AG04449 (cell line): ENCODE results near the gene C9orf152.
"Not testable (repeated sequence)": the region's sequence is repeated elsewhere in the genome, so short reads cannot be mapped to it uniquely, and the experiment has no call there.

Experiments used
- CTCF ChIA-PET: fragments of 350-600 bp; formaldehyde crosslinking; extraction: SDS; loops from one replicate; lab custom pipeline; 2021; ENCODE audit warnings: antibody characterized with exemption; lab: Yijun Ruan, JAX
- POLR2A ChIA-PET: fragments of 400-600, 350-600 bp; formaldehyde crosslinking; extraction: SDS; loops from one replicate; lab custom pipeline; 2020; ENCODE audit warnings: antibody characterized with exemption, inconsistent platforms; lab: Yijun Ruan, JAX
- DNase-seq: peaks from one replicate; pipeline ENCODE4 v3.0.0-alpha.2; 2010; ENCODE audit warnings: low read depth, low spot score
- H3K4me3 ChIP-seq: 2 replicates; pipeline ENCODE4 v1.5.1; 2011; ENCODE audit warnings: low read depth, mild to moderate bottlenecking, control low read depth, low read length
- TF ChIP-seq, protein P1 (sequence below): IDR thresholded peaks from one replicate; pipeline ENCODE4 v1.5.1; 2011; ENCODE audit warnings: mild to moderate bottlenecking, moderate library complexity, low read length, control low read depth, inconsistent platforms; ENCODE audit not compliant: insufficient read depth; ENCODE audit errors: missing control alignments

C9orf152 gene

DNA sequence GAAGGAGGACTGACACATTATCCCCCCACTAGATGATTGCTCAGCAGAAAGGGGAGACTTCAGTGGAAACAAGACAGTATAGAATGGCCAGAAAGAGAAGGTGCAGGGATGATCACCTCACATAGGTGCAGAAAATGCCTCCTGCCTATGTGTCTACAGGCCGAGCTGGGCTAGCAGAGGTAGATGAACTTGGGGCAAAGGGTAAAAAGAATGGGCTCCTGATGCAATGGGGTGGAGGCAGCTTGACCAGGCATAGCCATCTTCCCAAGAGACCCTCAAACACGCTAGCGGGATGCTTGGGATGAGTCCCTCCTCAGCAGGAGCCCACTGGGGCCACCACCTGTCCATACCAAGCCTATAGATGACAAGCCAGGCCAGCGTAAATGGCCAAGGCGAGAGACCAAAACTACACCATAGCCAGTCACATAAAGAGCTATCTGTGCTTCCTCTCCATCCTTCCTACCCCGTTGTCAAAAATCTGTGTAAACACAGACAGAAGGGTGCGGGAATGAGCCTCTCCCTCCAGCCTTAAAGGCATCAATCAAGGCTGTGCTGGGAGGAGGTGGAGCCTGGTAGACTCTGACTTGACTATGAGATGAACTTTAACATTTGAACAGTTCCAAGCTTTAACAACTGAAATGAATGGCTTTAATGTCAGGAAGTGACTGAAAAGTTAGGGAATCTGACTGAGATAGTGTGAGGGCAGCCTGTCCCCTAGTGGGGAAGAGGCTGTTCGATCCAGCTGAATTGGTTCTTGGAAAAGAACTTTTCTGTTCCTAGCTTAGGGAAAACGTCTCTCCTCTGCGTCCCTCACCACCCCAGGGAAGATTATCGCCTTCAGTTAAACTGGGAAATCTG, 10.4 kb downstream of the C9orf152 start:
- no peak overlapping the region for H3K4me3 ChIP-seq
- TF ChIP-seq, protein P1, sequence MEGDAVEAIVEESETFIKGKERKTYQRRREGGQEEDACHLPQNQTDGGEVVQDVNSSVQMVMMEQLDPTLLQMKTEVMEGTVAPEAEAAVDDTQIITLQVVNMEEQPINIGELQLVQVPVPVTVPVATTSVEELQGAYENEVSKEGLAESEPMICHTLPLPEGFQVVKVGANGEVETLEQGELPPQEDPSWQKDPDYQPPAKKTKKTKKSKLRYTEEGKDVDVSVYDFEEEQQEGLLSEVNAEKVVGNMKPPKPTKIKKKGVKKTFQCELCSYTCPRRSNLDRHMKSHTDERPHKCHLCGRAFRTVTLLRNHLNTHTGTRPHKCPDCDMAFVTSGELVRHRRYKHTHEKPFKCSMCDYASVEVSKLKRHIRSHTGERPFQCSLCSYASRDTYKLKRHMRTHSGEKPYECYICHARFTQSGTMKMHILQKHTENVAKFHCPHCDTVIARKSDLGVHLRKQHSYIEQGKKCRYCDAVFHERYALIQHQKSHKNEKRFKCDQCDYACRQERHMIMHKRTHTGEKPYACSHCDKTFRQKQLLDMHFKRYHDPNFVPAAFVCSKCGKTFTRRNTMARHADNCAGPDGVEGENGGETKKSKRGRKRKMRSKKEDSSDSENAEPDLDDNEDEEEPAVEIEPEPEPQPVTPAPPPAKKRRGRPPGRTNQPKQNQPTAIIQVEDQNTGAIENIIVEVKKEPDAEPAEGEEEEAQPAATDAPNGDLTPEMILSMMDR = peak; percentile 25
- no peak for DNase-seq
- ChIA-PET CTCF (interaction anchor here (0.6 to 31.4 kb wide), 6 partner anchors 13 to 393 kb away, joined by 3 to 534 read pairs (median 9); partner anchors contain the start of gene C9orf152), POLR2A (no interaction called here)

GRCh38 chr9:110196084-110196499, 11.9 kb downstream of the C9orf152 start:
- POLR2A ChIA-PET, DNase-seq, H3K4me3 ChIP-seq: not testable (repeated sequence)
- CTCF ChIA-PET = interaction anchor here (0.8 to 31.4 kb wide), 3 partner anchors 12 to 295 kb away, joined by 3 to 534 read pairs (median 125); partner anchors contain the start of gene C9orf152

DNA sequence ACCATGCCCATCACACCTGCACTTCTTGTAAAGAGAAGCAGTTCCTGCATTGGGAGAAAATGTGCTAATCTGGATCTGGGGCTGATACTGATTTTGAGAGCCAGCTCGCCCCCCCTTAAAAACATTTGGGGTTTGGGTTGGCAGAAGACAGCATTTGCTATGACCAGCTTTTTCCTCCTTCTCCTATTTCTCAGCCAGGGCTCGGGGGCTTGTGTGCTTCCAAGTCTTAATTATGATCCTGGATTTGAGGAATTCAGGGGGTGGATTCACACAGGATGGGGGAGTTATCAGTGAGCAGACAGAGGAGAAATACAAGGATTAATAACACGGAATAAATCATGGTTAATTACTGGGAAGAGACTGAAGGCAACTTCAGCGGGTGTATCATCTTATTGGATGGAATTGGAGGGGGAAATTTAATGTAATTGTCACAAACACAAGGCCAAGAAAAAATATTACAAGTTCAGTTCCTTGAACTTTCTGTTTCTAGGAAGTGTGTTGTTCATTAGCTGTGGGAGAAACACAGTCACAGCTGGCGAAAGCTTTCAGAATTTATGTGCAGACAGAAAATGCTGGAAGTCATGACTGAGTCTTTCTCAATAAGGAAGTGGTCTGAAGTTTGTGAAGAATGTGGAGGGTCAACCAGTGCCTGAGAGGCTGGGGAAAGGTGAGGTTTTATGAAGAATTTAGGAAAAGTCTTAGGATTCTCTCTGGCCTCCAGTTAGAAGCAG, 15.3 kb downstream of the C9orf152 start:
- peak; percentile 71 for DNase-seq
- POLR2A ChIA-PET = no interaction called here
- CTCF ChIA-PET = interaction anchor here (1.9 to 31.4 kb wide), 3 partner anchors 8 to 289 kb away, joined by 7 to 534 read pairs (median 125); partner anchors contain the start of gene C9orf152

DNA sequence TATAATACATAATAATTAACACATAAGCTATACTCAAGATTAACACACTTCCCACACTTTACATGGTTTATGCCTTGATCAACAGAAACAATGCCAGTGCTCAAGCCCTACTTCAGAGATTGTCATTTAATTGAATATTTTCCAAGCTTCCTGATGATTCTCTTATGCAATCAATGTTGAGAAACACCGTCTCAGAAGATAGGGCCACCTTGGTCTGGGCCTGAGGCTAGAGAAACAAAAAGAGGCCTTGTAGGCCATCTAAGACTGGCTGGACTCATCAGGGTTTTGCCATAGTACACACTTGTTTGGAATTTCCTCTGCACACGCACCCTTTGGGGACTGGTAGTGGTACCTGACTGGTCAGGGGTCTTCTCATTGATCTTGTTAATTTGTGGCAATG, 16.3 kb downstream of the C9orf152 start:
- no peak overlapping the region for H3K4me3 ChIP-seq
- TF ChIP-seq, protein P1 = no peak
- DNase-seq = no peak
- POLR2A ChIA-PET = no interaction called here
- CTCF ChIA-PET = interaction anchor here (1.9 to 31.4 kb wide), 3 partner anchors 7 to 288 kb away, joined by 7 to 534 read pairs (median 125); partner anchors contain the start of gene C9orf152

More for the DNA sequence above, 15.3 kb downstream of the C9orf152 start:
- H3K4me3 ChIP-seq = no peak overlapping the region
- TF ChIP-seq, protein P1 = no peak

GRCh38 chr9:110189559-110190320, 18.2 kb downstream of the C9orf152 start:
- DNase-seq = no peak
- ChIA-PET CTCF (interaction anchor here (1.0 to 31.4 kb wide), 4 partner anchors 5 to 433 kb away, joined by 4 to 534 read pairs (median 125); partner anchors contain the start of gene C9orf152), POLR2A (no interaction called here)
- TF ChIP-seq, protein P1 = no peak
- no peak overlapping the region for H3K4me3 ChIP-seq

GRCh38 chr9:110188991-110189390, 19.0 kb downstream of the C9orf152 start:
- no peak overlapping the region for H3K4me3 ChIP-seq
- CTCF ChIA-PET = interaction anchor here (1.0 to 31.4 kb wide), 3 partner anchors 7 to 434 kb away, joined by 4 to 534 read pairs (median 125); partner anchors contain the start of gene C9orf152
- POLR2A ChIA-PET = no interaction called here
- DNase-seq = no peak
- TF ChIP-seq, protein P1 = no peak
